H9 (cell line): ENCODE data around the gene P4HA2. TPM values are rescaled to one million over a fixed set of nuclear protein-coding genes. Genes with fewer than 3 reads are reported as not detected.
A peak's percentile ranks its signal among the peaks of the same experiment; 100 is the strongest.

Source experiments
- DNase-seq: peaks from one replicate; pipeline ENCODE4 v3.0.0-alpha.2; 2017
- H2AFZ ChIP-seq: one replicate; pipeline ENCODE4 v1.6.1; 2013; ENCODE audit warnings: mild to moderate bottlenecking, low read length, control low read depth, moderate library complexity
- H2AK5ac ChIP-seq: 2 replicates; pipeline ENCODE4 v1.6.1; 2013; ENCODE audit warnings: low read length, control low read depth, mixed read lengths; ENCODE audit not compliant: insufficient read length
- H2BK120ac ChIP-seq: one replicate; pipeline ENCODE4 v1.6.1; 2013; ENCODE audit warnings: low read depth, mild to moderate bottlenecking, low read length, control low read depth, inconsistent platforms; ENCODE audit not compliant: poor library complexity, severe bottlenecking
- H2BK12ac ChIP-seq: 2 replicates; pipeline ENCODE4 v1.6.1; 2013; ENCODE audit warnings: low read length, control low read depth, mixed read lengths, low read depth; ENCODE audit not compliant: insufficient read length
- H2BK15ac ChIP-seq: 2 replicates; pipeline ENCODE4 v1.6.1; 2013; ENCODE audit warnings: low read depth, low read length, control low read depth
- H2BK20ac ChIP-seq: one replicate; pipeline ENCODE4 v1.6.1; 2013; ENCODE audit warnings: low read depth, mild to moderate bottlenecking, low read length, control low read depth, inconsistent platforms; ENCODE audit not compliant: poor library complexity, severe bottlenecking
- H2BK5ac ChIP-seq: 2 replicates; pipeline ENCODE4 v1.6.1; 2013; ENCODE audit warnings: low read length, control low read depth, mixed read lengths; ENCODE audit not compliant: insufficient read length
- H3K14ac ChIP-seq: 2 replicates; pipeline ENCODE4 v1.6.1; 2013; ENCODE audit warnings: low read length, control low read depth; ENCODE audit not compliant: insufficient read depth
- H3K18ac ChIP-seq: 2 replicates; pipeline ENCODE4 v1.6.1; 2013; ENCODE audit warnings: low read depth, mild to moderate bottlenecking, mixed read lengths, low read length, control low read depth; ENCODE audit not compliant: insufficient read length
- H3K23ac ChIP-seq: 2 replicates; pipeline ENCODE4 v1.6.1; 2013; ENCODE audit warnings: low read length, control low read depth, mixed read lengths, low read depth; ENCODE audit not compliant: insufficient read length
- H3K23me2 ChIP-seq: 2 replicates; pipeline ENCODE4 v1.6.1; 2013; ENCODE audit warnings: low read depth, mild to moderate bottlenecking, mixed read lengths, low read length, control low read depth; ENCODE audit not compliant: insufficient read length, poor library complexity, severe bottlenecking
- H3K27ac ChIP-seq: 2 replicates; pipeline ENCODE4 v1.5.1; 2013; ENCODE audit warnings: low read length, control low read depth, mixed read lengths, low read depth; ENCODE audit not compliant: insufficient read length
- H3K27me3 ChIP-seq: 2 replicates; pipeline ENCODE4 v1.6.1; 2013; ENCODE audit warnings: low read length, control low read depth, inconsistent platforms; ENCODE audit not compliant: insufficient read depth
- H3K4ac ChIP-seq: 2 replicates; pipeline ENCODE4 v1.6.1; 2013; ENCODE audit warnings: low read depth, mild to moderate bottlenecking, control low read depth, inconsistent platforms, low read length, moderate library complexity
- H3K4me1 ChIP-seq: 2 replicates; pipeline ENCODE4 v1.6.1; 2013; ENCODE audit warnings: low read length, control low read depth, inconsistent platforms; ENCODE audit not compliant: insufficient read depth
- H3K4me2 ChIP-seq: 2 replicates; pipeline ENCODE4 v1.6.1; 2013; ENCODE audit warnings: low read length, control low read depth, mixed read lengths; ENCODE audit not compliant: insufficient read length, insufficient read depth
- H3K56ac ChIP-seq: 2 replicates; pipeline ENCODE4 v1.6.1; 2013; ENCODE audit warnings: low read depth, mild to moderate bottlenecking, mixed read lengths, low read length, control low read depth; ENCODE audit not compliant: insufficient read length
- H3K79me1 ChIP-seq: 2 replicates; pipeline ENCODE4 v1.6.1; 2013; ENCODE audit warnings: low read depth, mild to moderate bottlenecking, moderate library complexity, low read length, control low read depth, inconsistent platforms; ENCODE audit not compliant: insufficient read depth, poor library complexity, severe bottlenecking
- H3K79me2 ChIP-seq: 2 replicates; pipeline ENCODE4 v1.6.1; 2013; ENCODE audit warnings: low read length, control low read depth, inconsistent platforms; ENCODE audit not compliant: insufficient read depth
- H3K9ac ChIP-seq: 2 replicates; pipeline ENCODE4 v1.6.1; 2013; ENCODE audit warnings: low read length, control low read depth, mixed read lengths; ENCODE audit not compliant: insufficient read length; ENCODE audit errors: extremely low read depth
- H3K9me3 ChIP-seq: one replicate; pipeline ENCODE4 v1.6.1; 2013; ENCODE audit warnings: low read depth, low read length, inconsistent platforms; ENCODE audit not compliant: control insufficient read depth
- H3T11ph ChIP-seq: one replicate; pipeline ENCODE4 v1.6.1; 2013; ENCODE audit warnings: mild to moderate bottlenecking, low read length, control low read depth, inconsistent platforms
- H4K20me1 ChIP-seq: one replicate; pipeline ENCODE4 v1.6.1; 2013; ENCODE audit not compliant: control insufficient read depth, insufficient read length, insufficient read depth
- H4K5ac ChIP-seq: 2 replicates; pipeline ENCODE4 v1.6.1; 2013; ENCODE audit warnings: low read depth, mild to moderate bottlenecking, mixed read lengths, low read length, control low read depth; ENCODE audit not compliant: insufficient read length
- H4K8ac ChIP-seq: replicated peaks from 2 replicates; pipeline ENCODE4 v1.6.1; 2013; ENCODE audit warnings: low read length, control low read depth, mixed read lengths, low read depth; ENCODE audit not compliant: insufficient read length
- H4K91ac ChIP-seq: 2 replicates; pipeline ENCODE4 v1.6.1; 2013; ENCODE audit warnings: low read depth, mild to moderate bottlenecking, moderate library complexity, mixed read lengths, low read length, control low read depth; ENCODE audit not compliant: insufficient read length
- H3K27ac Mint-ChIP-seq, 3 experiments: 2 replicates in 2 of 3; 3 replicates in 1 of 3; pipeline ENCODE4 v1.8.0; 2020 to 2021; ENCODE audit warnings: mixed read lengths in 3 of 3, mild to moderate bottlenecking in 1 of 3, moderate library complexity in 1 of 3
- H3K27me3 Mint-ChIP-seq: 2 replicates; pipeline ENCODE4 v1.8.0; 2021; ENCODE audit warnings: low read depth, mild to moderate bottlenecking, moderate library complexity, mixed read lengths
- H3K36me3 Mint-ChIP-seq, 3 experiments: 2 replicates in 2 of 3; 3 replicates in 1 of 3; pipeline ENCODE4 v1.8.0; 2020 to 2021; ENCODE audit warnings: low read depth in 3 of 3, mixed read lengths in 3 of 3; ENCODE audit not compliant: insufficient read depth in 1 of 3
- H3K4me1 Mint-ChIP-seq, 2 experiments: 2 replicates each; pipeline ENCODE4 v1.8.0; 2020; ENCODE audit warnings: mixed read lengths in 2 of 2
- H3K4me3 Mint-ChIP-seq, 2 experiments: 2 replicates in 1 of 2; 3 replicates in 1 of 2; pipeline ENCODE4 v1.8.0; 2020 to 2021; ENCODE audit warnings: mild to moderate bottlenecking in 2 of 2, mixed read lengths in 2 of 2, moderate library complexity in 1 of 2
- H3K9me3 Mint-ChIP-seq, 2 experiments: 2 replicates in 1 of 2; 3 replicates in 1 of 2; pipeline ENCODE4 v1.8.0; 2020; ENCODE audit warnings: mild to moderate bottlenecking in 2 of 2, mixed read lengths in 2 of 2, moderate library complexity in 1 of 2
- WGBS: extraction: QIAGEN DNeasy Blood & Tissue Kit; methylation state at CpG from one replicate; pipeline ENCODE4 v1.1.7; 2013; ENCODE audit warnings: missing lambda C conversion rate, low lambda C conversion rate, mixed read lengths; ENCODE audit not compliant: insufficient read length; ENCODE audit errors: extremely low coverage; 5-methylcytosine and 5-hydroxymethylcytosine counted together
- total RNA-seq: library from RNA; stranded (reverse); gene quantifications from 2 replicates; pipeline ENCODE4 v1.2.1, GENCODE V29; 2021
- TF ChIP-seq, protein P1 (sequence below): fragments of 200-600 bp; sonication (generic); conservative IDR thresholded peaks from 3 replicates; pipeline ENCODE4 v1.8.0; 2021; ENCODE audit warnings: antibody characterized with exemption, mild to moderate bottlenecking

Gene P4HA2
- total RNA-seq, 1 experiment from 2014 or later = 15.3 TPM

DNA sequence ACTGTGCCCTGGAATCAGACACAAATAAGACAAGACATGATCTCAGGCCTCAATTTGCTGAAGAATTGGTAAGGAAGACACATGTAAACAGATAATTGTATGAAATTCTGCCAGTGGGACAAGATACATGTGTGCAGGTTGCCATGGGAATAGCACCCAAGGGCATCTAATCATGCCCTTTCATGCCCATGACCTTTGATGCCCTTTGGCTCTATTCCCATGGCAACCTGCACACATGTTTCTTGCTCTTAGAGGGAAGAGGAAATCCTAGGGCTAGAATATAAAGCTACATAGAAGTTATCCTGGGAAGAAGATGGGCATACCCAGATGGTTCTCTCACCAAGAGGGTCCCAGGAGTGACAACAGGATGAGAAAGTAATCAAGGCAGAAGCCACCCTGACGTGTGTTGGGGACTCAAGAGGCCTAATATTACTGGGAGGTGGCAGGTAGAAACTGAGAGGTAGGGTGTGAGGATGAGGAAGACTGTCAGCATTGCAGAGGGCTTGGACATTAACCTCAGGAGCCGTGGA, 34.4 kb downstream of the P4HA2 start:
- no peak overlapping the region for H2BK12ac ChIP-seq
- H3K9me3 Mint-ChIP-seq = no peaks in the 10 kb centered on the region
- peaks cover 0 to 3% (median 0%) of the 10 kb centered on the region in 3 experiments; a peak in 1 of 7 replicates for H3K36me3 Mint-ChIP-seq
- no CpG with 5 or more reads among the region's 2 CpGs for WGBS
- H3K14ac ChIP-seq = no peak overlapping the region
- H3K4me1 Mint-ChIP-seq = no peaks in the 10 kb centered on the region; a peak in 1 of 4 replicates
- H3K79me1 ChIP-seq = no peaks in the 10 kb centered on the region
- H4K91ac ChIP-seq = no peak overlapping the region
- H3K27me3 ChIP-seq = no peaks in the 10 kb centered on the region
- no peak for DNase-seq
- H2BK5ac ChIP-seq = no peak overlapping the region
- H2BK15ac ChIP-seq = no peak overlapping the region
- H2BK20ac ChIP-seq = no peak overlapping the region
- H3K23me2 ChIP-seq = no peaks in the 10 kb centered on the region
- H3K4me2 ChIP-seq = no peak overlapping the region
- no peak overlapping the region for H3K27ac ChIP-seq
- H3K4me1 ChIP-seq = no peaks in the 10 kb centered on the region
- TF ChIP-seq, protein P1, sequence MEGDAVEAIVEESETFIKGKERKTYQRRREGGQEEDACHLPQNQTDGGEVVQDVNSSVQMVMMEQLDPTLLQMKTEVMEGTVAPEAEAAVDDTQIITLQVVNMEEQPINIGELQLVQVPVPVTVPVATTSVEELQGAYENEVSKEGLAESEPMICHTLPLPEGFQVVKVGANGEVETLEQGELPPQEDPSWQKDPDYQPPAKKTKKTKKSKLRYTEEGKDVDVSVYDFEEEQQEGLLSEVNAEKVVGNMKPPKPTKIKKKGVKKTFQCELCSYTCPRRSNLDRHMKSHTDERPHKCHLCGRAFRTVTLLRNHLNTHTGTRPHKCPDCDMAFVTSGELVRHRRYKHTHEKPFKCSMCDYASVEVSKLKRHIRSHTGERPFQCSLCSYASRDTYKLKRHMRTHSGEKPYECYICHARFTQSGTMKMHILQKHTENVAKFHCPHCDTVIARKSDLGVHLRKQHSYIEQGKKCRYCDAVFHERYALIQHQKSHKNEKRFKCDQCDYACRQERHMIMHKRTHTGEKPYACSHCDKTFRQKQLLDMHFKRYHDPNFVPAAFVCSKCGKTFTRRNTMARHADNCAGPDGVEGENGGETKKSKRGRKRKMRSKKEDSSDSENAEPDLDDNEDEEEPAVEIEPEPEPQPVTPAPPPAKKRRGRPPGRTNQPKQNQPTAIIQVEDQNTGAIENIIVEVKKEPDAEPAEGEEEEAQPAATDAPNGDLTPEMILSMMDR = no peak
- H3K4ac ChIP-seq = no peak overlapping the region
- H4K8ac ChIP-seq = no peak overlapping the region
- H4K20me1 ChIP-seq = no peaks in the 10 kb centered on the region
- no peak overlapping the region for H2AK5ac ChIP-seq
- H3K79me2 ChIP-seq = no peaks in the 10 kb centered on the region
- H3K56ac ChIP-seq = no peak overlapping the region
- H3K4me3 Mint-ChIP-seq = no peak overlapping the region
- no peak overlapping the region for H3T11ph ChIP-seq
- H4K5ac ChIP-seq = no peak overlapping the region
- no peak overlapping the region for H3K18ac ChIP-seq
- no peak overlapping the region for H3K9ac ChIP-seq
- H2BK120ac ChIP-seq = no peak overlapping the region
- H3K23ac ChIP-seq = no peak overlapping the region
- H2AFZ ChIP-seq = no peak overlapping the region
- H3K27ac Mint-ChIP-seq = peak overlapping the region in 1 of 3 experiments; percentile 46; a peak in 2 of 7 replicates
- no peaks in the 10 kb centered on the region for H3K9me3 ChIP-seq
- H3K27me3 Mint-ChIP-seq = no peaks in the 10 kb centered on the region
